Cardiac muscle cell (in vitro differentiated cells and primary cell): ENCODE data around the gene APPL2. TPM values are rescaled to one million over a fixed set of nuclear protein-coding genes. Genes with fewer than 3 reads are reported as not detected.
A peak's percentile ranks its signal among the peaks of the same experiment; 100 is the strongest.

ENCODE experiments used
- DNase-seq, 2 donors: peaks; one replicate each; pipeline versions ENCODE4 v3.0.0 to v3.0.0-alpha.2; 2010 to 2017; ENCODE audit warnings: low read depth in 1 of 2, low spot score in 1 of 2
- H3K27ac ChIP-seq: fragments of 200-600 bp; sonication (generic); 2 replicates; pipeline ENCODE4 v1.5.1; 2016
- H3K27me3 ChIP-seq: fragments of 200-600 bp; sonication (generic); 2 replicates; pipeline ENCODE4 v1.6.0; 2016; ENCODE audit warnings: control low read depth
- H3K36me3 ChIP-seq: fragments of 200-600 bp; sonication (generic); 2 replicates; pipeline ENCODE4 v1.5.1; 2016; ENCODE audit warnings: control low read depth
- H3K4me1 ChIP-seq: fragments of 200-600 bp; sonication (generic); 2 replicates; pipeline ENCODE4 v1.8.1; 2017; ENCODE audit warnings: low read depth, mild to moderate bottlenecking, mixed run types
- H3K4me3 ChIP-seq: fragments of 200-600 bp; sonication (generic); 2 replicates; pipeline ENCODE4 v1.5.1; 2016; ENCODE audit warnings: mild to moderate bottlenecking
- H3K9me3 ChIP-seq: fragments of 200-600 bp; sonication (generic); 2 replicates; pipeline ENCODE4 v1.5.1; 2017; ENCODE audit warnings: low read depth, mild to moderate bottlenecking, control low read depth
- polyA plus RNA-seq: library from polyadenylated mRNA; unstranded; fragments of >200 nt; fragmentation: Nextera tagmentation; extraction: Ambion mirVana; gene quantifications from 2 replicates; pipeline ENCODE4 v1.2.1, GENCODE V29; 2016
- total RNA-seq: library from RNA; depleted of rRNA; stranded (reverse); fragments of >200 nt; gene quantifications from 2 replicates; pipeline ENCODE4 v1.2.3, GENCODE V29; 2016
- TF ChIP-seq, protein P1 (sequence below): IDR thresholded peaks from 2 replicates; pipeline ENCODE4 v1.5.1; 2012; ENCODE audit warnings: low read depth, mild to moderate bottlenecking, low read length

The APPL2 gene
- total and polyA plus RNA-seq, 2 experiments from 2014 or later: 13.2 to 24.7 TPM

DNA sequence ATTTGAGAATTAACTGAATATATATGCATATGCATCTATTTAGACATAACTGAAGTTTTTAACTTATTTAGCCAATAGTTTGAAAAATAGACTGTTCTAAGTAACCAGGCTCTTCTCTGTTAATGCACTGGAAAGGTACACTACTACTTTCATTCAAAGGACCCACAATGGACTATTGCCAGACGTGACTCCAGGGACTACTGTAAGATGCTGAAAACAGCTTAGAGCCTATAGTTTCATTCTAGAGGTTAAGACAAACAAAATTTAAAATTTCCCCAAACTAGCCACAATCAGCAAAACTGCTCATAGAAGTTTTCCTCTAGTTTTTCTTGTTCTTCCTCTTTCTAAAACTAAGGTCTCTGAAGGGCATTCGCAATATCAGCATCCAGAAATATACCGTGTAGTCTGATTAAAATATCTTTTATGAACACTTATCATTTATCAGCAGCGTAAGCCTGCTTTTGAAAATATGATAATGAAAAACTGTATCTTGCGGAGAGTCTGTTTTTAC, 10.4 kb downstream of the APPL2 start:
- Histone ChIP-seq H3K9me3 (no peaks in the 10 kb centered on the region), H3K36me3 (peaks cover 13% of the 10 kb centered on the region), H3K27ac (no peak overlapping the region), H3K4me3 (no peak overlapping the region), H3K4me1 (peaks cover 12% of the 10 kb centered on the region), H3K27me3 (no peaks in the 10 kb centered on the region)
- TF ChIP-seq, protein P1, sequence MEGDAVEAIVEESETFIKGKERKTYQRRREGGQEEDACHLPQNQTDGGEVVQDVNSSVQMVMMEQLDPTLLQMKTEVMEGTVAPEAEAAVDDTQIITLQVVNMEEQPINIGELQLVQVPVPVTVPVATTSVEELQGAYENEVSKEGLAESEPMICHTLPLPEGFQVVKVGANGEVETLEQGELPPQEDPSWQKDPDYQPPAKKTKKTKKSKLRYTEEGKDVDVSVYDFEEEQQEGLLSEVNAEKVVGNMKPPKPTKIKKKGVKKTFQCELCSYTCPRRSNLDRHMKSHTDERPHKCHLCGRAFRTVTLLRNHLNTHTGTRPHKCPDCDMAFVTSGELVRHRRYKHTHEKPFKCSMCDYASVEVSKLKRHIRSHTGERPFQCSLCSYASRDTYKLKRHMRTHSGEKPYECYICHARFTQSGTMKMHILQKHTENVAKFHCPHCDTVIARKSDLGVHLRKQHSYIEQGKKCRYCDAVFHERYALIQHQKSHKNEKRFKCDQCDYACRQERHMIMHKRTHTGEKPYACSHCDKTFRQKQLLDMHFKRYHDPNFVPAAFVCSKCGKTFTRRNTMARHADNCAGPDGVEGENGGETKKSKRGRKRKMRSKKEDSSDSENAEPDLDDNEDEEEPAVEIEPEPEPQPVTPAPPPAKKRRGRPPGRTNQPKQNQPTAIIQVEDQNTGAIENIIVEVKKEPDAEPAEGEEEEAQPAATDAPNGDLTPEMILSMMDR: no peak
- no peak for DNase-seq

DNA sequence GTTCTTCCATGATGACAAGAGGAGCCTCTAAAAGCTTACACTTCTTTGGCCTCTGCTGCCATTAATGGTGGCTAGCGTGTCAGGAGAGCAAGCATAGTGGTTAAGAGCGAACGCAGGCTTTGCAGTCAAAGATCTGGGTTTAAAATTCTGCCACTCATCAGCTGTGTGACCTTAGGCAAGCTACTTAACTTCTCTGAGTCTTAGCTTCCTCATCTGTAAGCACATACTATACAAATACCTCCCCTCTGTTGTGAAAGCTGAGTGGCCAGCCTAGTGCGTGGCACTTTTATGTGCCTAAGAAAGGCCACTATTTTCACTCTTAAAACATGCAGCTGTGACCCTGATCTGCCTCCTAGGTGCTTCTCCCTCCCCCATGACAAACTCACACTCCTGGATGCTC, 11.6 kb downstream of the APPL2 start:
- H3K36me3 ChIP-seq: peaks cover 13% of the 10 kb centered on the region

DNA sequence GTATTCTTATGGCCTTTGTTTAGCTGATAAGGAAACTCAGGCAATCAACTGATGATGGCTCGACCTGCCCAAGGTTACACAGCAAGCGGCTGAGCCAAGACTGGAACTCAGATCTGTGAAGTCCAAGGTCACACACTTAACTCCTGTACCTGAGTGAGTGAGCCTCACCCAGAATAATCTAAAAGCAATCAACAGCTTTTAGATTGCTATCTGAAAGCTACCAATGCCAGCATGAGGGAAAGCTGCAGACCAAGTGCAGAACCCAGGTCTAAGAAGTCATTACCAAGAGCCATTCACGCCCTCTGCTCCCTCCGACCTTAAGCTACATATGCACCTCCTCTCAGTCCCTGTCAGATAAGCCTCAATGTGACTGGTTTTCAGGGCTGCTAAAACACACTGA, 12.1 kb downstream of the APPL2 start:
- TF ChIP-seq, protein P1: no peak

More for the DNA sequence above, 11.6 kb downstream of the APPL2 start:
- Histone ChIP-seq H3K4me1 (peaks cover 12% of the 10 kb centered on the region), H3K27ac (no peak overlapping the region), H3K27me3 (no peaks in the 10 kb centered on the region), H3K4me3 (no peak overlapping the region), H3K9me3 (no peaks in the 10 kb centered on the region)
- no peak for DNase-seq
- TF ChIP-seq, protein P1: no peak

DNA sequence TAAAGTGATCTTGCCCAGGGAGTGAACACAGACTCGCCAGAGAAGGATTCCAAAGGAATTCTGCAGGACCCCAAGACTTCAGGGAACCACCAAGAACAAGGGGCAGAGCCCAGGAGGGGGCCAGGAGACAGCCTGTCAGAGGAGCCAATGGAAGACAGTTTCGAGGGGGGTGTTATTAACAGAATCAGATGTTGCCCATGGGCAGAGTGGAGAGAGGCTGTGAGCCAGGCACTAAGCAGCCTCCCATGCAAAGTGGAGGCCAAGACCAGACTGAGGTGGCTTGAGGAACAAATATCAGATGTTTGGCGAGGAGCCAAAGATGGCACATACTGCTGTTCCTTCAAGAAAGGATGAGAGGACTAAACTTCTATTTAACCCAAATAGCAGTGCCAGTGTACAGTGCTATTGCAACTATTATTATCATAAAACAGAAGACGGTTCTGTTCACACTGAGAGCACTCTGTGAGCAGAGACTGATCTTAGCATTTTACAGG, 12.6 kb downstream of the APPL2 start:
- peaks cover 8% of the 10 kb centered on the region for H3K36me3 ChIP-seq
- H3K27me3 ChIP-seq: no peaks in the 10 kb centered on the region
- TF ChIP-seq, protein P1: no peak
- peaks cover 19% of the 10 kb centered on the region for H3K4me1 ChIP-seq
- no peak for DNase-seq
- H3K27ac ChIP-seq: peak overlapping the region; percentile 30
- H3K9me3 ChIP-seq: no peaks in the 10 kb centered on the region
- H3K4me3 ChIP-seq: no peak overlapping the region

More for the DNA sequence above, 12.1 kb downstream of the APPL2 start:
- DNase-seq: no peak
- Histone ChIP-seq H3K4me3 (no peak overlapping the region), H3K36me3 (peaks cover 13% of the 10 kb centered on the region), H3K27ac (no peak overlapping the region), H3K4me1 (peaks cover 14% of the 10 kb centered on the region), H3K9me3 (no peaks in the 10 kb centered on the region), H3K27me3 (no peaks in the 10 kb centered on the region)

DNA sequence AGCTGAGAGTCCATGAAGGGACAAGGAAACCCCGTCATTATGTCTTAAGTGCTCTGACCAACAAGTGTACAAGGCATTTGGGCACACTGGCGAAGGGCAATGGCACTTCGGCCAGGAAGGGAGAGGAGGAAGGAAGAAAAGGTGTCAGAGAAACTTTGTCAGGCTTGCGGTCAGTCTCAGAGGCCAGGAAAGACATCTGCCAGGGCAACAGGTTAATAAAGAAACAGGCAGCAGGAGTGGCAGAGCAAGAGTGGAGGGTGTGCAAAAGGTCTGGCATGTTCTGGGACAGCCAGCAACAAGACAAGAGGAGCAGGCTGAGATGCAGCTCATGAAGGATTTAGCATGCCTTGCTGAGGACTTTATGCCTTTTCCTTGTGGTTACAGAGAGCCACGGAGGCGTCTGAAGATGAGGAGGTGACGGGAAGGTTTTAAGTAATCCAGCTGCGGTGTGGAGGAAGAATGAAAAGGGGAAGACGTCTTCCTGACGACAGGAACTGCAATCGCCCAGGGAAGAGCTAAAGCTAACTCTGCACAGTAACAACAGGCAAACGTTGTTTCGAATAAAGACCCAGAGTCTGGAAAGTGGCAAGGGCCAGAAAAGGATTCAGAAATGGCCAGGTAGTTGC, 13.1 kb downstream of the APPL2 start:
- TF ChIP-seq, protein P1: no peak
- no peaks in the 10 kb centered on the region for H3K9me3 ChIP-seq
- no peaks in the 10 kb centered on the region for H3K27me3 ChIP-seq
- DNase-seq: no peak
- H3K4me1 ChIP-seq: peaks cover 19% of the 10 kb centered on the region
- H3K4me3 ChIP-seq: no peak overlapping the region
- peaks cover 2% of the 10 kb centered on the region for H3K36me3 ChIP-seq
- H3K27ac ChIP-seq: peak overlapping the region; percentile 30
